Fibroblast of the aortic adventitia (primary cell): ENCODE results near the gene GID8. TPM values are rescaled to one million over a fixed set of nuclear protein-coding genes. Genes with fewer than 3 reads are reported as not detected.
A peak's percentile ranks its signal among the peaks of the same experiment; 100 is the strongest.

ENCODE experiments used
- DNase-seq: peaks from one replicate; pipeline ENCODE4 v3.0.0-alpha.2; 2010; ENCODE audit warnings: low read depth
- H3K4me3 ChIP-seq: 2 replicates; pipeline ENCODE4 v1.5.1; 2011; ENCODE audit warnings: low read depth, mild to moderate bottlenecking, control low read depth, low read length, moderate library complexity
- total RNA-seq: library from RNA; depleted of rRNA; stranded (reverse); fragments of >200 nt; gene quantifications from 2 replicates; pipeline ENCODE4 v1.2.3, GENCODE V29; 2012; ENCODE audit warnings: low replicate concordance
- TF ChIP-seq, protein P1 (sequence below): IDR thresholded peaks from 2 replicates; pipeline ENCODE4 v1.5.1; 2011; ENCODE audit warnings: mild to moderate bottlenecking, low read length, control low read depth, inconsistent platforms; ENCODE audit not compliant: insufficient read depth

Gene GID8
- total RNA-seq, 1 donor, result 35.4 TPM

GRCh38 chr20:62949153-62949821 is 11.3 kb downstream of the GID8 start:
- TF ChIP-seq, protein P1, sequence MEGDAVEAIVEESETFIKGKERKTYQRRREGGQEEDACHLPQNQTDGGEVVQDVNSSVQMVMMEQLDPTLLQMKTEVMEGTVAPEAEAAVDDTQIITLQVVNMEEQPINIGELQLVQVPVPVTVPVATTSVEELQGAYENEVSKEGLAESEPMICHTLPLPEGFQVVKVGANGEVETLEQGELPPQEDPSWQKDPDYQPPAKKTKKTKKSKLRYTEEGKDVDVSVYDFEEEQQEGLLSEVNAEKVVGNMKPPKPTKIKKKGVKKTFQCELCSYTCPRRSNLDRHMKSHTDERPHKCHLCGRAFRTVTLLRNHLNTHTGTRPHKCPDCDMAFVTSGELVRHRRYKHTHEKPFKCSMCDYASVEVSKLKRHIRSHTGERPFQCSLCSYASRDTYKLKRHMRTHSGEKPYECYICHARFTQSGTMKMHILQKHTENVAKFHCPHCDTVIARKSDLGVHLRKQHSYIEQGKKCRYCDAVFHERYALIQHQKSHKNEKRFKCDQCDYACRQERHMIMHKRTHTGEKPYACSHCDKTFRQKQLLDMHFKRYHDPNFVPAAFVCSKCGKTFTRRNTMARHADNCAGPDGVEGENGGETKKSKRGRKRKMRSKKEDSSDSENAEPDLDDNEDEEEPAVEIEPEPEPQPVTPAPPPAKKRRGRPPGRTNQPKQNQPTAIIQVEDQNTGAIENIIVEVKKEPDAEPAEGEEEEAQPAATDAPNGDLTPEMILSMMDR, result no peak
- no peak overlapping the region for H3K4me3 ChIP-seq
- no peak for DNase-seq

- TF ChIP-seq, protein P1, result no peak
- DNase-seq, result no peak
- H3K4me3 ChIP-seq, result no peak overlapping the region
Measured at GRCh38 chr20:62949962-62950361, 12.0 kb downstream of the GID8 start.

- no peak overlapping the region for H3K4me3 ChIP-seq
- TF ChIP-seq, protein P1, result no peak
Measured at GRCh38 chr20:62950741-62951140, 12.8 kb downstream of the GID8 start.

DNA sequence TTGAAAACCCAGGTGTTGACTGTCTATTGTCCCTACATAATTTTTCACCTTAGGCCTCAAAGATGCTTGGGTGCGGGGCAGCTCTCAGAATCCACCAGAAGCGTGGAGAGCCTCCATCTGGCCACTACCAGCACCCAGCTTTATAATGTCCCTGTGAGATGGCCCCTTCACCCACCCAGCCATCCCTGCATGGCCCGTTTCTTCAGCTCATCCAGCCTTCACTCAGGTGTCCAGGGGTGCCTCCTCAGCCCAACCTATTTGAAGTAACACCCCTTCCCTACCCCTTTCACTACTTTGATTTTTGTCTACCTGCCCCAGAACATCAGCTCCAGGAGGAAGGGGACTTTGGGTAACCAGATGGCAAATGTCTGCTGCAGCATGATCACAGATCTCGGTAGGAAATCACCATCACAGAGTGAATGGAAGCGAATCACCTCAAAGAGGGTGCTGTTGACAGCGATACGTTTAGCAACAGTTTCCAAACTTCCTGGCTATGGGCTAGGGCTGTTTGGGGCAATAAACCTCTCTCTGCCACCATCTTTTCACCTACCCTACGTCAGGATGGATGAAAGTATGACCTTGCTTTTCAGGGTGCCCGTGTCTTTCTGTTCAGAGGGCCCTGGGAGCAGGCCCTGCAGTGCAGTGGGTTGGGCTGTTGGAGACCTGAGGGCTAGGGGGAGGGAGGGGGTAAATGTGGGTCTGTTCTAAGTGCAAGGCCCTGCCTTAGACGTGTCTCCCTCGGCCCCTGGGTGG is 13.4 kb downstream of the GID8 start:
- H3K4me3 ChIP-seq, result no peak overlapping the region
- TF ChIP-seq, protein P1, result no peak
- no peak for DNase-seq

More at GRCh38 chr20:62950741-62951140, 12.8 kb downstream of the GID8 start:
- no peak for DNase-seq

DNA sequence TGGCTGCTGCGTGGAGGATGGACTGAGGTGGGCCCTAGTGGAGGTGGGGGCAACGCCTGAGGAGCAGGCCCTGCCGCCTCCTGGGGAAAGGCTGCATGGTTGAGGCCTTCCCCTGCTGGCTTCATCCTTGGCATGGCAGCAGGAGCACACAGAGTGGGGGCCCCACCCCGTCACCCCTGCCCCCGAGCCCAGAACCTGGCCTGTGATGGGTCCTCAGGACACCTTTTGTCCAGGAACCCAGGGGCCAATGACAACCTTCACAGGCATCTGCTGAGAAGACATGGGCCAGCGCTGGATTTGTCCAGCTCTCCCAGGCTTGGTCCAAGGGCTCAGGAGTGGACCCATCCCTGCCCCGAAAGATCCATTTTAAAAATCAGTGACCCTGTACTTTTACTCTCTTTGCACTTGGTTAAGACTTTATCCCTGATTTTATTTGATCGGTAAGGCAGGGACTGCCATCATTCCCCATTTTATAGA is 14.0 kb downstream of the GID8 start:
- DNase-seq, result no peak
- H3K4me3 ChIP-seq, result no peak overlapping the region
- TF ChIP-seq, protein P1, result no peak

DNA sequence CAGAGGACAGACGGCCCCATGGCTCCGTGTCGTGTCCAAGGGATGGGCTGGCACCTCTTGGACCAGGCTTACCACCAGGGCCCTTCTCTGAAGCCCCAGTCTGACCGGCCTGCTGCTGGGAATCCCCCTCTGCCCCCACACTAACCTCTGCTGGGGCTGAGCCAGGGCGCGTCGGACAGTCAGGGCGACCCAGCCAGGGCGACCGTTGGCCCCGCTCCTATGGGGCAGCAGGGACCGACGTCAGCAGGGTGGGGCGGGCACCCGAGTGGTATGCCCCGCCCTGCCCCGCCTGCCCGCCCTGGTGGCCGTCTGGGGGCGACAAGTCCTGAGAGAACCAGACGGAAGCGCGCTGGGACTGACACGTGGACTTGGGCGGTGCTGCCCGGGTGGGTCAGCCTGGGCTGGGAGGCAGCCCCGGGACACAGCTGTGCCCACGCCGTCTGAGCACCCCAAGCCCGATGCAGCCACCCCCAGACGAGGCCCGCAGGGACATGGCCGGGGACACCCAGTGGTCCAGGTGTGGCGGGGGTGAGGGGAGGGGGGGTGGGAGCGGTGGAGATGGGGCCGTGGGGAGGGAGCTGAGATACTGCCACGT is 14.5 kb downstream of the GID8 start, which contains the start of gene SLC17A9:
SLC17A9 (plus strand) TSS at position 337 of the 595 bp plus-strand sequence; CDS start at position 459, 122 bp downstream.
- no peak for DNase-seq
- TF ChIP-seq, protein P1, result no peak
- H3K4me3 ChIP-seq, result peak within 1 kb of the TSS; percentile 46
